A673 (cell line): ENCODE data around the gene PITX3.

Experiments
- EZH2 ChIP-seq: fragments of 200-600 bp; sonication (generic); IDR thresholded peaks from 2 replicates; pipeline ENCODE4 v1.6.1; 2017; ENCODE audit warnings: borderline replicate concordance, low read depth, mild to moderate bottlenecking, mixed read lengths, antibody characterized with exemption, low read length; ENCODE audit not compliant: poor library complexity, severe bottlenecking
- TF ChIP-seq, protein P1 (sequence below): fragments of 300-800, 200-600 bp; sonication (generic); conservative IDR thresholded peaks from 2 replicates; pipeline ENCODE4 v1.5.1; 2017; ENCODE audit warnings: low read depth, mild to moderate bottlenecking, antibody characterized with exemption, low read length, moderate library complexity, mixed read lengths

DNA sequence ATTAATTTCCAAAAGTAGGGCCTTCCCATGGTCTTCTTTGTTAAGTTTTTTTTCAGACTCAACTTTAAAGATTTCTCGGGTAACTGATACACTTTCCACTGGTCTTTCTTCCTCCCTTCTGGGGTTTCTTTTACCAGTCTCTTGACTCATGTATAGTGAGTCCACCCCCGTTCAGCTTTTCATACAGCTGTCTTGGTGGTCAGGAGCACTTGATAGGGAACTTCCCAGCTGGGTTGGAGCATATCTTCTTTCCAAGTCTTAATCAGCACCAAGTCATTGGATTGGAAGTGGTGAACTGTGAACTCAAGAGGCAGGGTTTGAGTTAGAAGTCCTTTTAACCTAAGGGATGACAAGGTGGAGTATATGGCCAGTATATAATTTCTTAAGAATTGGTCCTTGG is 44.4 kb downstream of the PITX3 start:
- TF ChIP-seq, protein P1, sequence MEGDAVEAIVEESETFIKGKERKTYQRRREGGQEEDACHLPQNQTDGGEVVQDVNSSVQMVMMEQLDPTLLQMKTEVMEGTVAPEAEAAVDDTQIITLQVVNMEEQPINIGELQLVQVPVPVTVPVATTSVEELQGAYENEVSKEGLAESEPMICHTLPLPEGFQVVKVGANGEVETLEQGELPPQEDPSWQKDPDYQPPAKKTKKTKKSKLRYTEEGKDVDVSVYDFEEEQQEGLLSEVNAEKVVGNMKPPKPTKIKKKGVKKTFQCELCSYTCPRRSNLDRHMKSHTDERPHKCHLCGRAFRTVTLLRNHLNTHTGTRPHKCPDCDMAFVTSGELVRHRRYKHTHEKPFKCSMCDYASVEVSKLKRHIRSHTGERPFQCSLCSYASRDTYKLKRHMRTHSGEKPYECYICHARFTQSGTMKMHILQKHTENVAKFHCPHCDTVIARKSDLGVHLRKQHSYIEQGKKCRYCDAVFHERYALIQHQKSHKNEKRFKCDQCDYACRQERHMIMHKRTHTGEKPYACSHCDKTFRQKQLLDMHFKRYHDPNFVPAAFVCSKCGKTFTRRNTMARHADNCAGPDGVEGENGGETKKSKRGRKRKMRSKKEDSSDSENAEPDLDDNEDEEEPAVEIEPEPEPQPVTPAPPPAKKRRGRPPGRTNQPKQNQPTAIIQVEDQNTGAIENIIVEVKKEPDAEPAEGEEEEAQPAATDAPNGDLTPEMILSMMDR, result no peak
- no peak for TF ChIP-seq EZH2
